HG03342 (cell line): ENCODE data around the gene CEP72.

ENCODE experiments used
- ATAC-seq: cut with Tn5 transposase; IDR thresholded peaks from one replicate; pipeline ENCODE4 v1.9.1; 2021; ENCODE audit warnings: mild to moderate bottlenecking, moderate library complexity; ENCODE audit not compliant: unreplicated experiment

CEP72 gene

GRCh38 chr5:634191-634590, 22.1 kb downstream of the CEP72 start:
- no peak for ATAC-seq

DNA sequence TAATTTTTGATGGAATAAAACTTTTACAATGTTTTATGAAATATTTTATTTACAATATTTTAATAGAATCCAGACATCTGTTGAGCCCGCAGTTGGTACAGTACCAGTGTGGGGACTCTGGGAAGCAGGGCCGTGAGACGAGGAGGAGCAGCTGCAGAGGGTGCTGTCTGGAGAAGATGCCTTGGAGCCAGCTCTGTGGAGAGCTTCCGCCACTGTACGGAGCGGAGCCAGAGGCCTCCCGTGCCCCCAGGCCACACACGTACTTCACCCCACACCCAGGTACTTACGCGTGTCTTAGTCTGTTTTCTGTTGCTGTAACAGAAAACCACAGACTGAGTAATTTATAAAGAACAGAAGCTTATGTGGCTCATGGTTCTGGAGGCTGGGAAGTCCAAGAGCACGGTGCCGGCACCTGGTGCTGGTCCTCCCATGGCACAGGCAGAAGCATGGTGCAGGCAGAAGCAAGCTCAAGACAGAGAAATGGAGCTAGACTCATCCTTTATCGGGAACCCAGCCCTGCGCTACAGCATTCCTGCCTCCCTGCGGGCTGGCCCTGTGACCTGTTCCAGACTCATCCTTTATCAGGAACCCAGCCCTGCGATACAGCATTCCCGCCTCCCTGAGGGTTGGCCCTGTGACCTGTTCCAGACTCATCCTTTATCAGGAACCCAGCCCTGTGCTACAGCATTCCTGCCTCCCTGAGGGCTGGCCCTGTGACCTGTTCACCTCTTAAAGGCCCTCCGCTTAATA, 23.3 kb downstream of the CEP72 start:
- ATAC-seq: no peak

DNA sequence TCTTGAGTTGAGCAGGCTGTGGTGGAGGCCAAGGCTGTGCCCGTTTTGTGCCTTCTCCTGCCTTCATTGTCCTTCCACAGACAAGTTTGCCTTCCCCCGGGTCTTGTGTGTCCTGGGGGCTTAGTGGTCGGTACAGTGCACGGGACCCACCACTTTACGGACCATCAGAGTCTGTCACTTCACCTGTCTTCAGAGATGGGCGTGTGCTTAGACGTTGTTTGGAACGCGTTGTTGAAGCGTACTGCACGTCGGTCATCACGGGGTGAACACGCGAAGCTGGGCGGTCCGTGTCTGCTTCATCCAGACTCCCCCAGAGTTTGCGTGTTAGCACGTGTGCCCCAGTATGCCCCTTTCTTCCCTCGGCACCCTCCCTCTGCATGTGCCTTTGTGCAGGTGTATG, 24.8 kb downstream of the CEP72 start:
- ATAC-seq: no peak

DNA sequence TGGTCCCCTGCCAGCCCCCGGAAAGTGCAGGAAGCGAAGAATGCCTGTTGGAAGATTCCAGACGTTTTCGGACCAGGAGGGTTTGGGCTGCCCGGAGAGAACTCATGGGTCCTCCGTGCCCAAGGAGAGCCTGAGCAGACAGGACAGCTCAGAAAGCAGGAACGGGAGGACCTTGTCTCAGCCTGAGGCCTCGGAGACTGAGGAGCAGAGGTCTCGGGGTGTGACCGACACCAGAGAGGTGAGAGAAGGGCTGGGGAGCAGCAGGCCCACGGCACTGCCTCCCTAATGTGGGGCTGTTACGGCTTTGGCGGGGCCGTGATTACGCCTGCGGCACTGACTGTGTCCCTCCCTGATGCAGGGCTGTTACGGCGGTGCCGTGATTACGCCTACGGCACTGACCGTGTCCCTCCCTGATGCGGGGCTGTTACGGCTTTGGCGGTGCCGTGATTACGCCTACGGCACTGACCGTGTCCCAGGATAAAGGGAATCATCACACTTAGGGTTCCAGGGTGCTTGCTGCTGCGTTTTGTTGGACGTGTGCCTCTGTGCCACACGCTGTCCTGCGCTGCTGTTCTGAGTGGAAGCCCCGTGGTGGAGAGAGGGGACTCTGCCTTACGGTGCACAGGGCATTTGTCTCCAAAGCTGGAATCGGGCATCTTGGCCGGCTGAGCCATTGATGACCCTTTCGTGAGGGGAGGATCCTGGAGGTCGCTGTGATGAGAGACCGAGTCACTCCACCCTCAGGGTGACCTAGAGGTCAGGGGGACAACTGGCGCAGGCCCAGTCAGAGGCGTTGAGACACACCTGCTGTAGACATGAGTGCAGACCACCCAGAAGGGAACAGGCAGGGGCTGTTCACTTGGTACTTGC, 25.7 kb downstream of the CEP72 start:
- no peak for ATAC-seq

- ATAC-seq: no peak
These were observed 26.5 kb downstream of the CEP72 start for GRCh38 chr5:638501-639252.

GRCh38 chr5:639253-639530, 27.1 kb downstream of the CEP72 start:
- ATAC-seq: no peak

DNA sequence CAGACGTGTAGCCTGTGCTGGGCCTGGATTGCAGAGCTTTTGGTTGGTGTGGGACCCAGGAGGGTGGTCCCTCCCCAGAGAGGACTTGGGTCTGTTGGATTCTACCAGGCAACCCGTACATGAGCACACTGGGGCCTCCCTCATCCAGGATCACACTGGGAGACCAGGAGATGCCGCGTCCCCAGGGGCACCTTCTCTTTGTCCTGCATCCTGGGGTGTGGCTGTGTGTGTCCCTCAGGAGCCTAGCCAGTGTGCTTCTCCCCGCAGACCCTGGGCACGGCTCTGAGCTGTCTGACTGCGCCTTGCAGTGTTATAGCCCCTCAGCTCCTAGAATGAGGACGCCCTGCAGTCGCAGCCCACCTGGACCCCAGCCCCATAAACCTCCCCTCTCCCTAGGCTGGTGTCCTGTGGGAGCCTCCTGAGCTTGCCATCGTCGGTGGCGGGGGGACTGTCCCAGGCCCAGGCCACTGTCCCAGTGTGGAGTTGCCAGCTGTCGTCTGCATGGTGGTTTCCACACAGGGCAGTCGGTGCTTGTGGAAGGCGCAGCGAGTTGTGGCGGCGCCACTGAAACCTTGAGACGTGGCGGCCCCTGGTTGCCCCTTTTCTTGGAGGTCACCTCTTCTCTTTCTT, 27.6 kb downstream of the CEP72 start:
- ATAC-seq: no peak

- ATAC-seq: no peak
These were observed 28.6 kb downstream of the CEP72 start for GRCh38 chr5:640461-641330.

- no peak for ATAC-seq
These were observed 29.2 kb downstream of the CEP72 start for GRCh38 chr5:641331-641765.

DNA sequence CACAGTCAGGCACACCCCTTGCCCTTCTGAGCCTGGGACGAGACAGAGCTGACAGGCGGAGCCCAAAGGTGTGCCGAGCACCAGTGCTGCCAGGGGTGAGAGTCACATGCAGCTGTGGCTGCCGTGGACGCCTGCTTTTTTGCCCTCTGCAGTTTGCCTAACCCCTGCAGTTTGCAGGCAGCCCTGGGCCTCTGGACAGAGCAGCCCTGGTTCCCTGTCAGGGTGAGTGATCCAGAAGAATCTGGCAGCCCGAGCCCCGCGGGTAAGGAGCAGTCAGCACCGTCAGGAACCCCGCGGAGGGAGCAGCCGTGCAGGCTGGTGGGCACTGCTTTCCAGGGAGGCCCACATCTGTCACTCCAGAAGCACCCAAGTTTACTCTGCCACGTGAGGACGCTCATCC, 30.3 kb downstream of the CEP72 start:
- no peak for ATAC-seq

DNA sequence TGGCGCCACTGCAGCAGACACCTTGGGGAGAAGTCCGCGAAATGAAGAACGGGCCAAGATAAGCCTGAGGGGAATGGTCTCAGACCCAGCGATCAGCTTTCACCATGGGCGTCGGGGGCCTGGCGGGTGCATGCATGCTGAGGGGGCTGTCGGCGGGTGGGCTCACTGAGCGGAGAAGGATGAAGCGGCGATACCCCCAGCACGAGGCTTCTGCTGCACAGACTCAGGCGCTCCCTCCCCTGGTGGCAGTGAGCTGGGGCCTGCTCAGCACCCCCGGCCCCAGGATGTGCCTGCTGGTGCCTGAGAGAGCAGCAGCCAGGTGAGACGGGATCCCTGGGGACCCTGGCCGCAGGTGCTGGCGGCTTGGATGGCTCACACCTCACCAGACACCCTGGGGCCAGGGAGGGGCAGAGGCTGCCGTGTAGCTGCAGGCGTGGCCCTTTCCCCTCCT, 31.2 kb downstream of the CEP72 start:
- ATAC-seq: peak; percentile 50

DNA sequence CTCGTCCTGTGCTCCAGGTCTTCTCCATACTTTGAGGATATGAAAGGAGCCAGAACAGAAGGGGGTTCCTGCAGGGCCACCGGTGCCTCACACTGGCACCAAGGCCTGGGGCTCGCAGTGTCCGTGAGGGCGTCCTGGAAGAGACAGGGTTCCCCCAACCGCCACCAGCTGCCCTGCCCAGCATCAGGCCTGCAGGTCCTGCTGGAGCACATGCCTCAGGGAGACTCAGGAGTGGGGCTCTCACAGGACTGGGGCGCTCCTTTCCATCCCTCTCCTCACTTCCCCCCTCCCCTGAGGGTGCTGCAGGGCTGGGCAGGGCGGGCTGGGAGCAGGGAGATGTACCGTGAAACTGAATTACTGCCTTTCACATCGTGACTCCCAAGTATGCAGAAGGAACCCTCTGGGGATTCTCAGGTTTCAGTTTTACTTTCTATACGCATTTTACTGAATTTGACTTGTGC, 31.7 kb downstream of the CEP72 start:
- peak; percentile 63 for ATAC-seq

DNA sequence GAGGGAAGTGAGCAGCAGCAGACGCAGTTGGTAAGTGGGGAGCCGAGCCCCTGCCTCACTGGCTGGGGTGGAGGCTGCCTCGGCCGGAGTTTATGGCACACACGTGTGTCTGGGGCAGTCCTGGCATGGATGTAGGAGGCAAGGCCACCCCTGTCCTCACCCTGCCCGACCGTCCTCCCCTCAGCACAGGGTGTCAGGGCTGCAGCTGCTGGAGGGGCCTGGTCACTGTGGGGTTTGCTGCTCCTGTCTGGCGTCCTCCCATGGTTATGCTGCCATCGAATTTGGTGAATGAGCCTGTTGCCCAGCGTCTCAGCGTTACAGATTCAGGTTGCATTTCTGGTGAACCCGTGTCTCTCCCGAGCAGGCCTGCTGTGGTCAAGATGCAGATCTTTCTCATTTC, 32.4 kb downstream of the CEP72 start:
- no peak for ATAC-seq

GRCh38 chr5:644971-645370, 32.8 kb downstream of the CEP72 start:
- no peak for ATAC-seq

- ATAC-seq: no peak
These were observed 33.3 kb downstream of the CEP72 start for GRCh38 chr5:645421-645820.

DNA sequence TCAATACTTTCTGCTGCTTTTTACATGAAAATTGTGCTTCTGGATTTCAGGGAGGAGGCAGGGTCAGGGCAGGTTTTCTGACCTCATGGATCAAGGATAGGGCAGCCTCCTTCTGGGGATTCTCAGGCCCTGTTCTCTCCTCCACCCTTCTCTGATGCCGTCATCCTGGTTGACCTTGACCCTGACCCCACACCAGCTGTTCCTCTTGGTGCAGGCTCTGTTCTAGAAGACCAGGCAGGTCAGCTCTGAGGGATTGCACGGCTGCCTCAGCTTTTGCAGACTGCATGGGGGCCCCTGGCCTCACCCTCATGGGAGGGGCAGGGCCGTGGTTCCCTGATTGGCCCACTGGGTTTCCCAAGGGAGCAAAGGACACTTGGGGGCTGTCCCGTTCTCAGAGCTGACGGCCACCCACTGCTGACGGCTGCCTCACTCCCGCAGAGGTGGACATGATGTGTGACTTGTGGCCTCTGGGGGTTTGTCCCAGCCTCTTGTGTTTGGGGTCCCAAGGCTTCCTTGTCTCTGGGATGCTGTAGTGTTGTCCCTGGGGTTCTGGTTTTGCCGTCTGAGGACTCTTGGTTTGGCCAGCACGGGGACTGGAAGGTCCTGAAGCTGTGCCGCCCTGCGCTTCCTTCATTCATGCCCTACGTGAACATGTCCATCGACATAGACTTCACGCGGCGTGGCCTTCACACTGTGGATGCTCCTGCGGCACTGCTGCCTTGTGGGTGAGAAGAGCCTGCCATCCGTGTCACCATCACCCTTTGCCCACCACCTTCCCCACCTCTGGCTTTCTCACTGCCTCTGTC, 34.5 kb downstream of the CEP72 start:
- no peak for ATAC-seq

DNA sequence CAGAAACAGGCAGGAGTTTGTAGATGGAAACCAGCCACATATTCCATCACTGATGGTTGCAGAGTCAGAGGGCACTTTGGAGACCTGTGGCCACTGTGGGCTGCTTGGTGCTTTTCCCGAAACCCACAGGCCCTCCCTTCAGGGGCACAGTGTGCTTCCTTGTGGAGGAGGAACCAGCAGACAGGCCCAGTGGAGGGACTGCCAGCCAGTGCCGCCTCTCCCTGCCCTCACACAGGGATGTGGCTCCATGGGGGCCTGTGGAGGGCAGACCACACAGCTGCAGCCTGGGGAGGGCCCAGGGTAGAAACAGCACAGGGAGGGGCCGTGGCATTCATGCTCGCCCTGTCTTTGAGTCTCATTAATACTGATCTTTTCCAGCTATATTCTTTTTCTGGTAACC, 35.2 kb downstream of the CEP72 start:
- no peak for ATAC-seq

GRCh38 chr5:647727-648126, 35.6 kb downstream of the CEP72 start:
- no peak for ATAC-seq

DNA sequence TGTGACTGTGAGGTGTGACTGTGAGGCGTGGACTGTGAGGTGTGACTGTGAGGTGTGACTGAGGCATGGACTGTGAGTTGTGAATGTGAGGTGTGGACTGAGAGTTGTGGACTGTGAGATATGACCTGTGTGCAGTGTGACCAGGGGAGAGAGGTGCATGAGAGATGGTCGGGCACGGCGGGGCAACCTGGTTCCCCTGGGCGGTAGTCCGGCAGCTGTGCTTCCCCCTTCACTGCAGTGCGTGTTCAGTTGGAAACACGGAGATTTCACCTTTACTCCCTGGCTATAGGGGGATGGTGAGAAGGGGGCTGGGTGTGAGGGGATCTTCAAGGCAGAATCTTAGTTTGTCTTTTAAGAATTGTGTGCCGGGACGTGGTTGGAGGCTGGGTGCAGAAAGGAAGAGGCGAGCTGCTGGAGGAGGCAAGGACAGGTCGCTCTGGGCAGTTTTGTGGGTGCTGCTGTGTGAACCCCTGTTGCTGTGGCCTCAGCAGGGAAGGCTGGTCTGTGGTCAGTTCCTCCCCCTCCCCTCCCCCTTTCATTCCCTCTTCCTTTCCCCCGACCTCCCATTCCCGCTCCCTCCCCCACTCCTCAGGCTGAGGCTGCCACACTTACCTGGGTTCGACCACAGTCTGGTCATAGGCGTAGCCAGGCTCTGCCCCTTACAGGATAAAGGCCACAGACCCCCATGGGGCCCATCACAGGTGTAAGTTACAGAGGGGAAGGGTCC, 39.3 kb downstream of the CEP72 start:
- no peak for ATAC-seq
